GM12891 (cell line): ENCODE results near the gene RAET1G.
"Not testable (repeated sequence)": the region's sequence is repeated elsewhere in the genome, so short reads cannot be mapped to it uniquely, and the experiment has no call there.

Experiments used
- PAX5 ChIP-seq: IDR thresholded peaks from 2 replicates; pipeline ENCODE4 v1.6.1; 2011; ENCODE audit warnings: low read length, moderate library complexity, mild to moderate bottlenecking; ENCODE audit not compliant: insufficient read depth, severe bottlenecking
- POLR2A ChIP-seq: IDR thresholded peaks from 2 replicates; pipeline ENCODE4 v1.6.1; 2011; ENCODE audit warnings: low read depth, low read length, control low read depth
- POLR2AphosphoS5 ChIP-seq: IDR thresholded peaks from 2 replicates; pipeline ENCODE4 v1.6.1; 2011; ENCODE audit warnings: low read depth, low read length, control low read depth
- TAF1 ChIP-seq: IDR thresholded peaks from 2 replicates; pipeline ENCODE4 v1.6.1; 2011; ENCODE audit warnings: low read depth, low read length, control low read depth

- not testable (repeated sequence) for TF ChIP-seq PAX5, POLR2AphosphoS5, POLR2A, TAF1
These were observed 4.1 kb upstream of the RAET1G start for GRCh38 chr6:149927025-149927424.
